ENCODE data around the gene GPC2.
A peak's percentile ranks its signal among the peaks of the same experiment; 100 is the strongest.
"Not testable (repeated sequence)": the region's sequence is repeated elsewhere in the genome, so short reads cannot be mapped to it uniquely, and the experiment has no call there.

The GPC2 gene

GRCh38 chr7:100189061-100189460 lies 11.9 kb upstream of the GPC2 start:
- Histone ChIP-seq H3K4me3 (replicated peaks; ENCODE audit: insufficient read depth, low read length) (no peak overlapping the region), H3K27me3 (ENCODE audit: insufficient read depth, poor library complexity, severe bottlenecking) (no peaks in the 10 kb centered on the region), H3K27ac (replicated peaks) (no peak overlapping the region)
- TF ChIP-seq, protein P1, sequence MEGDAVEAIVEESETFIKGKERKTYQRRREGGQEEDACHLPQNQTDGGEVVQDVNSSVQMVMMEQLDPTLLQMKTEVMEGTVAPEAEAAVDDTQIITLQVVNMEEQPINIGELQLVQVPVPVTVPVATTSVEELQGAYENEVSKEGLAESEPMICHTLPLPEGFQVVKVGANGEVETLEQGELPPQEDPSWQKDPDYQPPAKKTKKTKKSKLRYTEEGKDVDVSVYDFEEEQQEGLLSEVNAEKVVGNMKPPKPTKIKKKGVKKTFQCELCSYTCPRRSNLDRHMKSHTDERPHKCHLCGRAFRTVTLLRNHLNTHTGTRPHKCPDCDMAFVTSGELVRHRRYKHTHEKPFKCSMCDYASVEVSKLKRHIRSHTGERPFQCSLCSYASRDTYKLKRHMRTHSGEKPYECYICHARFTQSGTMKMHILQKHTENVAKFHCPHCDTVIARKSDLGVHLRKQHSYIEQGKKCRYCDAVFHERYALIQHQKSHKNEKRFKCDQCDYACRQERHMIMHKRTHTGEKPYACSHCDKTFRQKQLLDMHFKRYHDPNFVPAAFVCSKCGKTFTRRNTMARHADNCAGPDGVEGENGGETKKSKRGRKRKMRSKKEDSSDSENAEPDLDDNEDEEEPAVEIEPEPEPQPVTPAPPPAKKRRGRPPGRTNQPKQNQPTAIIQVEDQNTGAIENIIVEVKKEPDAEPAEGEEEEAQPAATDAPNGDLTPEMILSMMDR (IDR thresholded peaks at IDR 0.05; ENCODE audit: insufficient read depth, low read length) = no peak
- TF ChIP-seq POLR2AphosphoS5 (IDR thresholded peaks at IDR 0.05; ENCODE audit: low read depth) = no peak
- no peak for DNase-seq (ENCODE audit: low read depth in 1 of 2, low spot score in 1 of 2)

DNA sequence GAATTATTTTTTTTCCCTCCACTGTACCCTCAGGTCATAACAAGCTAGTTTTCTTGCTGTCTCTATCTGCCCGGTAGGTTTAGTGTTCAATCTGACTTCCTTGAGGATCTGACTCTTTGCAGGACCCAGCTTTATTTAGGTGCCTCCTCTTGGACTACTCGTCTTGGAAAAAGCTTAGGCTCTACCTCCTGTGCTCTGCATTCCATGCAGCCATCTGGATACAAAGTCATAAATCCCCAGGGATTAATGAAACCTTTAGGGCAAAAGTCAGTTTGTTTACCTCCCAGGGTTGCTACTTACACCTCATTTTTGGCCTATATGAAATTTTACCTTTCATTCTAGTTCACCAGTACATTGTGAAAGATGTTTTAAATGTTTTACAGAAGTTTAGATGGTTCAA lies 8.5 kb upstream of the GPC2 start:
- Histone ChIP-seq H3K27me3 (ENCODE audit: insufficient read depth, poor library complexity, severe bottlenecking) (no peaks in the 10 kb centered on the region), H3K27ac (replicated peaks) (no peak overlapping the region)
- TF ChIP-seq, protein P1 (IDR thresholded peaks at IDR 0.05; ENCODE audit: insufficient read depth, low read length) = no peak
- TF ChIP-seq, protein P2, sequence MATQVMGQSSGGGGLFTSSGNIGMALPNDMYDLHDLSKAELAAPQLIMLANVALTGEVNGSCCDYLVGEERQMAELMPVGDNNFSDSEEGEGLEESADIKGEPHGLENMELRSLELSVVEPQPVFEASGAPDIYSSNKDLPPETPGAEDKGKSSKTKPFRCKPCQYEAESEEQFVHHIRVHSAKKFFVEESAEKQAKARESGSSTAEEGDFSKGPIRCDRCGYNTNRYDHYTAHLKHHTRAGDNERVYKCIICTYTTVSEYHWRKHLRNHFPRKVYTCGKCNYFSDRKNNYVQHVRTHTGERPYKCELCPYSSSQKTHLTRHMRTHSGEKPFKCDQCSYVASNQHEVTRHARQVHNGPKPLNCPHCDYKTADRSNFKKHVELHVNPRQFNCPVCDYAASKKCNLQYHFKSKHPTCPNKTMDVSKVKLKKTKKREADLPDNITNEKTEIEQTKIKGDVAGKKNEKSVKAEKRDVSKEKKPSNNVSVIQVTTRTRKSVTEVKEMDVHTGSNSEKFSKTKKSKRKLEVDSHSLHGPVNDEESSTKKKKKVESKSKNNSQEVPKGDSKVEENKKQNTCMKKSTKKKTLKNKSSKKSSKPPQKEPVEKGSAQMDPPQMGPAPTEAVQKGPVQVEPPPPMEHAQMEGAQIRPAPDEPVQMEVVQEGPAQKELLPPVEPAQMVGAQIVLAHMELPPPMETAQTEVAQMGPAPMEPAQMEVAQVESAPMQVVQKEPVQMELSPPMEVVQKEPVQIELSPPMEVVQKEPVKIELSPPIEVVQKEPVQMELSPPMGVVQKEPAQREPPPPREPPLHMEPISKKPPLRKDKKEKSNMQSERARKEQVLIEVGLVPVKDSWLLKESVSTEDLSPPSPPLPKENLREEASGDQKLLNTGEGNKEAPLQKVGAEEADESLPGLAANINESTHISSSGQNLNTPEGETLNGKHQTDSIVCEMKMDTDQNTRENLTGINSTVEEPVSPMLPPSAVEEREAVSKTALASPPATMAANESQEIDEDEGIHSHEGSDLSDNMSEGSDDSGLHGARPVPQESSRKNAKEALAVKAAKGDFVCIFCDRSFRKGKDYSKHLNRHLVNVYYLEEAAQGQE (IDR thresholded peaks at IDR 0.05; ENCODE audit: insufficient replicate concordance, low read depth) = no peak
- TF ChIP-seq GABPA (IDR thresholded peaks at IDR 0.05; ENCODE audit: low read depth) = no peak

GRCh38 chr7:100183090-100183489 lies 5.9 kb upstream of the GPC2 start:
- not testable (repeated sequence) for H3K27ac ChIP-seq (replicated peaks); DNase-seq (ENCODE audit: low read depth in 1 of 2, low spot score in 1 of 2); H3K4me3 ChIP-seq (replicated peaks; ENCODE audit: insufficient read depth, low read length)

More for the DNA sequence above, 8.5 kb upstream of the GPC2 start:
- DNase-seq (ENCODE audit: low read depth in 1 of 2, low spot score in 1 of 2) = no peak
- no peak overlapping the region for H3K4me3 ChIP-seq (replicated peaks; ENCODE audit: insufficient read depth, low read length)

GRCh38 chr7:100182616-100183015 lies 5.4 kb upstream of the GPC2 start:
- not testable (repeated sequence) for H3K27me3 ChIP-seq (ENCODE audit: insufficient read depth, poor library complexity, severe bottlenecking); H3K27ac ChIP-seq (replicated peaks); DNase-seq (ENCODE audit: low read depth in 1 of 2, low spot score in 1 of 2); H3K4me3 ChIP-seq (replicated peaks; ENCODE audit: insufficient read depth, low read length)

More at GRCh38 chr7:100183090-100183489, 5.9 kb upstream of the GPC2 start:
- H3K27me3 ChIP-seq (ENCODE audit: insufficient read depth, poor library complexity, severe bottlenecking) = not testable (repeated sequence)

- not testable (repeated sequence) for H3K4me3 ChIP-seq (replicated peaks; ENCODE audit: insufficient read depth, low read length); DNase-seq (ENCODE audit: low read depth in 1 of 2, low spot score in 1 of 2); H3K27me3 ChIP-seq (ENCODE audit: insufficient read depth, poor library complexity, severe bottlenecking); H3K27ac ChIP-seq (replicated peaks)
Measured at GRCh38 chr7:100180084-100180483, 2.9 kb upstream of the GPC2 start.

- peak in 1 of 2 experiments; percentile 18 for DNase-seq (ENCODE audit: low read depth in 1 of 2, low spot score in 1 of 2)
- no peak overlapping the region; the same call in 1 of the 2 replicates for H3K27ac ChIP-seq (replicated peaks)
- no peak for TF ChIP-seq SPI1 (IDR thresholded peaks at IDR 0.05; ENCODE audit: borderline replicate concordance, low read depth)
- TF ChIP-seq GABPA (IDR thresholded peaks at IDR 0.05; ENCODE audit: low read depth) = no peak
- TF ChIP-seq, protein P2 (IDR thresholded peaks at IDR 0.05; ENCODE audit: insufficient replicate concordance, low read depth) = no peak
- no peak for TF ChIP-seq POLR2AphosphoS5 (IDR thresholded peaks at IDR 0.05; ENCODE audit: low read depth)
- TF ChIP-seq, protein P1 (IDR thresholded peaks at IDR 0.05; ENCODE audit: insufficient read depth, low read length) = no peak
- H3K27me3 ChIP-seq (ENCODE audit: insufficient read depth, poor library complexity, severe bottlenecking) = peaks cover 5% of the 10 kb centered on the region
- peak overlapping the region; percentile 53 for H3K4me3 ChIP-seq (replicated peaks; ENCODE audit: insufficient read depth, low read length)
Measured at GRCh38 chr7:100176096-100177044, 811 bp downstream of the GPC2 start.
